AG04449 (cell line): ENCODE data around the gene LRP1.

Experiments
- CTCF ChIA-PET: fragments of 350-600 bp; formaldehyde crosslinking; extraction: SDS; loops from one replicate; lab custom pipeline; 2021; ENCODE audit warnings: antibody characterized with exemption; lab: Yijun Ruan, JAX
- POLR2A ChIA-PET: fragments of 400-600, 350-600 bp; formaldehyde crosslinking; extraction: SDS; loops from one replicate; lab custom pipeline; 2020; ENCODE audit warnings: antibody characterized with exemption, inconsistent platforms; lab: Yijun Ruan, JAX
- DNase-seq: peaks from one replicate; pipeline ENCODE4 v3.0.0-alpha.2; 2010; ENCODE audit warnings: low read depth, low spot score
- H3K4me3 ChIP-seq: 2 replicates; pipeline ENCODE4 v1.5.1; 2011; ENCODE audit warnings: low read depth, mild to moderate bottlenecking, control low read depth, low read length
- TF ChIP-seq, protein P1 (sequence below): IDR thresholded peaks from one replicate; pipeline ENCODE4 v1.5.1; 2011; ENCODE audit warnings: mild to moderate bottlenecking, moderate library complexity, low read length, control low read depth, inconsistent platforms; ENCODE audit not compliant: insufficient read depth; ENCODE audit errors: missing control alignments

LRP1 gene

DNA sequence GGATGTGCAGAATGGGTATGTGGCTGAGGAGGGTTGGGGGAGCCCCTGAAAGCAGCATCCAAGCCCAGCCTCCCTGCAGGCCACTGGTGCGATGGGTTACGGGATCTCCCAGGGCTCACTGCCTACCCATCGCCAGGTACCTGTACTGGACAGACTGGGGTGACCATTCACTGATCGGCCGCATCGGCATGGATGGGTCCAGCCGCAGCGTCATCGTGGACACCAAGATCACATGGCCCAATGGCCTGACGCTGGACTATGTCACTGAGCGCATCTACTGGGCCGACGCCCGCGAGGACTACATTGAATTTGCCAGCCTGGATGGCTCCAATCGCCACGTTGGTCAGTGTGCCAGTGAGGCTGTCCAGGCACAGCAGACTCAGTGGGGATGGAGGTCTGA is 70.0 kb downstream of the LRP1 start:
- ChIA-PET CTCF (interaction anchor here (0.7 to 8.4 kb wide), 7 partner anchors 9 to 45 kb away, joined by 3 to 63 read pairs (median 4); partner anchors contain the start of gene SHMT2), POLR2A (interaction anchor here (0.5 to 1.4 kb wide), 3 partner anchors 12 to 72 kb away, joined by 4 to 6 read pairs (median 5); no protein-coding TSS in a partner anchor)
- no peak for DNase-seq
- TF ChIP-seq, protein P1, sequence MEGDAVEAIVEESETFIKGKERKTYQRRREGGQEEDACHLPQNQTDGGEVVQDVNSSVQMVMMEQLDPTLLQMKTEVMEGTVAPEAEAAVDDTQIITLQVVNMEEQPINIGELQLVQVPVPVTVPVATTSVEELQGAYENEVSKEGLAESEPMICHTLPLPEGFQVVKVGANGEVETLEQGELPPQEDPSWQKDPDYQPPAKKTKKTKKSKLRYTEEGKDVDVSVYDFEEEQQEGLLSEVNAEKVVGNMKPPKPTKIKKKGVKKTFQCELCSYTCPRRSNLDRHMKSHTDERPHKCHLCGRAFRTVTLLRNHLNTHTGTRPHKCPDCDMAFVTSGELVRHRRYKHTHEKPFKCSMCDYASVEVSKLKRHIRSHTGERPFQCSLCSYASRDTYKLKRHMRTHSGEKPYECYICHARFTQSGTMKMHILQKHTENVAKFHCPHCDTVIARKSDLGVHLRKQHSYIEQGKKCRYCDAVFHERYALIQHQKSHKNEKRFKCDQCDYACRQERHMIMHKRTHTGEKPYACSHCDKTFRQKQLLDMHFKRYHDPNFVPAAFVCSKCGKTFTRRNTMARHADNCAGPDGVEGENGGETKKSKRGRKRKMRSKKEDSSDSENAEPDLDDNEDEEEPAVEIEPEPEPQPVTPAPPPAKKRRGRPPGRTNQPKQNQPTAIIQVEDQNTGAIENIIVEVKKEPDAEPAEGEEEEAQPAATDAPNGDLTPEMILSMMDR: no peak
- H3K4me3 ChIP-seq: no peak overlapping the region

DNA sequence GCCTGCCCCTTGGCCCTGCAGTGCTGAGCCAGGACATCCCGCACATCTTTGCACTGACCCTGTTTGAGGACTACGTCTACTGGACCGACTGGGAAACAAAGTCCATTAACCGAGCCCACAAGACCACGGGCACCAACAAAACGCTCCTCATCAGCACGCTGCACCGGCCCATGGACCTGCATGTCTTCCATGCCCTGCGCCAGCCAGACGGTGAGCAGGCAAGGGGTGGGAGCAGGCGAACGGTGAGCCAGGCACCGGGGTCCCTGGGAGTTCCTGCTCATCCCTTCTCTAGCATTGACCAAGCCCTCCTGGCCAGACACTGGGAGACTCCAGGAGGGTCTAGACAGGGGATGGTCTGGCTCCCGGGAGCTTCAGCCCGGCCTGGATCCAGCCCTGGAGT is 70.9 kb downstream of the LRP1 start:
- no peak overlapping the region for H3K4me3 ChIP-seq
- TF ChIP-seq, protein P1: no peak
- ChIA-PET CTCF (interaction anchor here (1.3 to 8.4 kb wide), 4 partner anchors 13 to 30 kb away, joined by 3 to 63 read pairs (median 7); partner anchors contain the start of gene SHMT2), POLR2A (interaction anchor here (1.4 kb wide), 1 partner anchor 13 kb away, joined by 4 read pairs; no protein-coding TSS in a partner anchor)
- DNase-seq: no peak

DNA sequence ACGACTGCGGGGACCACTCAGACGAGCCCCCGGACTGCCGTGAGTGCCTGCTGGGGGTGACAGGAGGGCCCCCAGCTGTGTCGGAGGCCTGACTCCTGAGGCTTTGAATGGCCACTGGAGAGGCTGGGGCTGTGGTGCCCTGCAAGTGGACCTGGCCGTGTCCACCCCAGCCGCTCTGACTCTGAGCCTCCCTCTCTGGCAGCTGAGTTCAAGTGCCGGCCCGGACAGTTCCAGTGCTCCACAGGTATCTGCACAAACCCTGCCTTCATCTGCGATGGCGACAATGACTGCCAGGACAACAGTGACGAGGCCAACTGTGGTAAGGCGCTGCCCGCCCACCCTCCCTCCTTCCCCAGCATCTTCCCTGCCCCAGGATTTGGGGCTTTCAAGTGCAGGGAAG is 72.2 kb downstream of the LRP1 start:
- TF ChIP-seq, protein P1: no peak
- ChIA-PET POLR2A (no interaction called here), CTCF (interaction anchor here (8.4 kb wide), 1 partner anchor 13 kb away, joined by 63 read pairs; no protein-coding TSS in a partner anchor)
- no peak for DNase-seq
- H3K4me3 ChIP-seq: no peak overlapping the region

DNA sequence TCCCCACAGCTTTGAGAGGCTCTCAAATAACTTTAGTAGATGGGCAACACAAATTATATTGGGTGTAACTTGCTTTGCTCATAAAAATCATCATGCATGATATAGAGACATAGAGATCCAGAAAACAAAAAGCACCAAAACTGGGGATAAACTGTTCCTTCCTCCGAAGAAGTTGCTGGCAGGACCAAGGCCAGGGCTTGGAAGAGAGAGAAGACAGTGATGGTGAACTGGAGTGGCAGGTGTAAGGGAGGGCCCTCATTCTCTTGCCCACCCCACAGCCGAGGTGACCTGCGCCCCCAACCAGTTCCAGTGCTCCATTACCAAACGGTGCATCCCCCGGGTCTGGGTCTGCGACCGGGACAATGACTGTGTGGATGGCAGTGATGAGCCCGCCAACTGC is 72.9 kb downstream of the LRP1 start:
- no peak overlapping the region for H3K4me3 ChIP-seq
- TF ChIP-seq, protein P1: no peak
- DNase-seq: no peak
- POLR2A ChIA-PET: interaction anchor here (0.6 kb wide), 1 partner anchor 33 kb away, joined by 3 read pairs; no protein-coding TSS in a partner anchor
- CTCF ChIA-PET: interaction anchor here (1.5 to 8.4 kb wide), 3 partner anchors 13 to 38 kb away, joined by 4 to 63 read pairs (median 5); no protein-coding TSS in a partner anchor

DNA sequence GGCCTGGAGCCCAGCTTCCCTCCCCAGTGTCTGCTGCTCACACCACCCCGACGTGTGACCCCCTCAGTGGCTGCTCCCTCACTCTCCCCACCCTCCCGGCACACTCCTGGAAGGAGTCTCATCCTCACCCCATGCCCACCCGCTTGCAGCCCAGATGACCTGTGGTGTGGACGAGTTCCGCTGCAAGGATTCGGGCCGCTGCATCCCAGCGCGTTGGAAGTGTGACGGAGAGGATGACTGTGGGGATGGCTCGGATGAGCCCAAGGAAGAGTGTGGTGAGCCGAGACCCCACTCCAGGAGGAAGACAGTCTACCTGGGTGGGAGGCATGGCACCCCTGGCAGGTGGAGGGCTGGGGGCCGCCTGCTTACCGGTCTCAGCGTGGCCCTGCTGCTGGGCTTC is 73.3 kb downstream of the LRP1 start:
- ChIA-PET POLR2A (interaction anchor here (0.6 to 1.4 kb wide), 2 partner anchors 12 to 32 kb away, joined by 3 read pairs; no protein-coding TSS in a partner anchor), CTCF (interaction anchor here (1.5 to 8.4 kb wide), 3 partner anchors 12 to 37 kb away, joined by 4 to 63 read pairs (median 5); no protein-coding TSS in a partner anchor)
- DNase-seq: no peak
- TF ChIP-seq, protein P1: no peak
- no peak overlapping the region for H3K4me3 ChIP-seq

DNA sequence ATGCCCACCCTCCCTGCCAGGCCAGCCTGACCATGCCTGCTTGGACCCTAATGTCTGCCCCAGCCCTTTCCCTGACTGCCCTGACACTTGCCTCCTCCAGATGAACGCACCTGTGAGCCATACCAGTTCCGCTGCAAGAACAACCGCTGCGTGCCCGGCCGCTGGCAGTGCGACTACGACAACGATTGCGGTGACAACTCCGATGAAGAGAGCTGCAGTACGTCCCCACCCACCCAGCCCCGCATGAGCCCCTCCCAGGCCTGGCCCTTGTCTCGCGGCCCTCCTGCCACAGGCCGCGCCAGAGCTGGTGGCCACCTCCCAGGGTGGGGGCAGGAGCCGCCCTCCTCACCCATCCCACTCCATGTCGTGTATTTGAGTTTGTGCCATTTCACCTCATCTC is 74.0 kb downstream of the LRP1 start:
- DNase-seq: no peak
- ChIA-PET POLR2A (interaction anchor here (0.6 to 1.4 kb wide), 2 partner anchors 11 to 16 kb away, joined by 3 read pairs; no protein-coding TSS in a partner anchor), CTCF (interaction anchor here (1.0 to 8.4 kb wide), 4 partner anchors 11 to 40 kb away, joined by 3 to 63 read pairs (median 4); no protein-coding TSS in a partner anchor)
- TF ChIP-seq, protein P1: no peak
- H3K4me3 ChIP-seq: no peak overlapping the region
